Activated T-helper 9 cell treated with anti-CD3 and anti-CD28 coated beads, Interleukin-2, amount 50 U/mL, for 16 hours (primary cell): ENCODE measurements around the gene PSAP.

Experiments used
- DNase-seq: peaks from one replicate; pipeline ENCODE4 v3.0.0-alpha.2; 2020; ENCODE audit warnings: low read depth

The PSAP gene

DNA sequence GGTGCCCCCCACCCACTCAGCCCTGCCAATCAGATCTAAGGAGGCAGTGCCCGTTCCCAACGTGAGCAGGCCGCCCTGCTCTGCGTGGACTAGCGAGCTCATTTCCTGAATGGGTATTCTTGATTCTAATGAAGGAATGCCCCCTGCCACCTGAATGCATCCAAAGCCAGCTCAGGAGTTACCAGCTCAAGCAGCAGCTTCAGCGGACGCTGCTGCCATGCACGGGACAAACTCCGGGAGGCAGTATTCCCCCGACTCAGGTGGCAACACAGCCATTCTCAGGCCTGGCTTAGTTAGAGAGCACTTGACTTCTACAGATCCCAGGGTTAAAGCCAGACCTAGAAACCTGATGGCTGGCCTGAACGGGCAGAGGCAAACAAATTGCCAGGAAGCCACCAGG, 25.8 kb downstream of the PSAP start:
- no peak for DNase-seq

DNA sequence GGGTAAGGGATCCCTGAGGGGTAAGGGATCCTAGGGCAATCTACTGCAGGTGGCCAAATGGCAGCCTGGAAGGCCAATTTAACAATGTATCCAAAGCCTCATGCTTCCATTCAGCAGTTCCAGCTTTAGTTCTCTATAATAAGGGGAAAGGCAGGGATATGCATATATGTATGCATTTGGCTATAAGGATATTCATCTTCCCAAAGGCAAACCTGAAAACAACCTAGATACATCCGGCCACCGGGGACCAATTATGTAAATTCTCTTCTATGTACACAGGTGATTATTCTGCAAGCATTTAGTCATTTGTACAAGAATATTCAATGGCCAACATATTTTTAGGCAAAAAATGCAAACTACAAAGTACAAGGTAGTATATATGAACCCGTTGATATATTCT, 26.7 kb downstream of the PSAP start:
- no peak for DNase-seq

DNA sequence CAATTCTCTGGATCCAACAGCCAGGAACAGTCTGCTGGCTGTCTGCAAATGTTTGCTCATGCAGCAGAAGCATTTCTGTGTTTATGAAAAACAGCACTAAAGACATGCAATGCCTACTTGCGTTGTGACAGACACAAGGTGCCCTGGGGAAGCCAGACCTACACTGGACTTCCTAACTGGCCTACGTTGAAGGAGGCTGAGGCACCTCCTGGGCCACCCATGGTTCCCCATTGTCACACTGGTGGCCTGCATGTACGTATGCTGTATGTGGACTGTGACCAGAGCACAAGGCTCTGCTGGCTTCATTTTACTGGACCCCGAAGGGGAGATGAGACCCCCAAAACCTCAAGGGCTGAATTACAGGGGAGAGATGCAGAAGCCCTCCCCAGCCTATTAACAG, 27.7 kb downstream of the PSAP start:
- DNase-seq = no peak

- no peak for DNase-seq
These were observed 28.9 kb downstream of the PSAP start for GRCh38 chr10:71821909-71822763.

GRCh38 chr10:71820966-71821365, 30.1 kb downstream of the PSAP start:
- no peak for DNase-seq

DNA sequence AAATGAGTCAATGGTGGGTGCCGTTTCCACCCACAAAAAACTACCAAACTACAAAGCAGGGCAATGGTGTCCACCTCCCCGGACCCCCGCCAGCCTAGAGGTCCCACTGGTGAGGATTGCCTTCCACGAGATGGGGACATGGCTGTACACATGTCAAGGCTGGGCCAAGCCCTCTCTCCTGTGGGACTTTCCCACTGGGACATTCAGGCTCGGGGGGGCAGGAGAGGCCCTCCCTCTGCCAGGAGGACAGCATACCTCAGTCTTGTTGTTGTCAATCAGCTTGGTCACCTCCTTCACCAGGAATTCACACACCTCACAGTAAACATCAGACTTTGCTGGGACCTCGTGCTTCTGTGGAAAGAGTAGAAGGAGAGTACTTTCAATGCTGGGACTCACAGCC, 31.1 kb downstream of the PSAP start:
- no peak for DNase-seq

- DNase-seq = no peak
These were observed 31.6 kb downstream of the PSAP start for GRCh38 chr10:71819441-71819861.

DNA sequence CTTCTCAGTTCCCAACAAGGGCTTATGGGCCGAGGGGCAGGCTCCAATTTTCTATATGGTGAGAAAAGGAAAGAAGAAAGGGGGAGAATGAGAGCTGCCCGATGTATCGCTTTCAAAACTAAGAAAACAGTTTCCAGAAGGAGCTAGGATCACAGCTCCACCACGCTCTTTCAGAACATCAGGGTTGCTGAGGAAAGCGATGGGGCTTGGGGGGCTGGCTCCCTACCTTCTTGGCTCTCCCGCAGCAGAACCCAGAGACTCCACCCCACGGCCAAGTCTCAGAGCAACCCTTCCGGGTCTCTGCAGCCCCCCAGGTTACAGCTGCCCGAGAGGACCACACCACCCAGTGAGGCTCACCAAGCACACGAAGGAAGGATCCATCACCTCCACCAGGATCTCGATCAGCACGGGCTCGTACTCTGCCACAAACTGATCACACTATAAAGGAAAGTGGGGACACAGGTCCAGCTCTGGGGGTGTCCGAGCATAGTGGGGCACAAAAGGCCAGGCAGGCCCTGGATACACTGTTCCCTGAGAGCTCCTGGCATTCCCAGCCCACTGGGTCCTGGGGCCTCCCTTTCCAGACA, 32.3 kb downstream of the PSAP start:
- no peak for DNase-seq

GRCh38 chr10:71817831-71818655, 33.0 kb downstream of the PSAP start:
- no peak for DNase-seq

DNA sequence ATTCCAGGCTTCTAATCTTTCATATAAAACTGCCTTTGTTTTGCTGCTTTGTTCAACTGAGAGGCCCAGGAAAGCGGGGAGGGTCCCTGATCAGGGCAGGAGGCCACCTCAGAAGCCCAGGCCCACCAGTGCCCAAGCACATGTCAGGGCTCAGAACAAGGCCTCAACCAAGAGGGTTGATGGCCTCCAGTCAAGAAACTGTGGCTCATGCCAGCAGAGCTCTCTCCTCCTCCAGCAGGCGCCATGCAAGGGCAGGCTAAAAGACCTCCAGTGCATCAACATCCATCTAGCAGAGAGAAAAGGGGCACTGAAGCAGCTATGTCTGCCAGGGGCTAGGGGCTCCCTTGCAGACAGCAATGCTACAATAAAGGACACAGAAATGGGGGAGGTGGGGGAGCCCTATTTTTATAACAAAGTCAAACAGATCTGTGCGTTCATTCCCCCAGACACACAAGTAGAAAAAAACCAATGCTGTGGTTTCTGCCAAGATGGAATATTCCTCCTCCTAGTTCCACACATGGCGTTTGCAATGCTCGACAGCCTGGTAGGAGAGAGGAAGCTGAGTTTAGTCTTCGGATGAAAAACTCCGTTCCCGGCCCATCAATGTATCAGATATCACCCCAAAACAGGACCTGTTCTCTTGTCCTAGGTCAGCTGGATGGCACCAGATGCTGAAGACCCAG, 34.0 kb downstream of the PSAP start:
- no peak for DNase-seq

DNA sequence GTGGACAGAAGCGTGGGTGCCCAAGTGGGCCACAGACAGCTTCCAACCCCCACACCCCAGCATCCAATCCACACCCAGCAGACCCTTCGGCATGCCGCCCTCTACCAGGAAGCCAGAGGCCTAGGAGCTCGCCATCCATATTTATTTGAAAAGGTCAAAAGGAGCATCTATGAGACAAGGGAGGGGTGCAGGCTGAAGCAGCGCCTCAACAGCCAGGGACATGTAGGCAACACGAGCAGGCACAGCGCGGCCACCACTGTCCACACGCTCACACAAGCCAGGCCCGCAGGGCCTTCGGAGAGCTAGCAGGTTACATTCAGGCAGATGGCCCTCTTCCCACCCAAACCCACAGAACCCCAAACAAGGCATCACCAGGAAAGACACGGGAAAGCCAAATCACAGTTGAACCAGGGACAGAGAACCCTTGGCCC, 34.6 kb downstream of the PSAP start:
- no peak for DNase-seq

GRCh38 chr10:71815515-71816130, 35.4 kb downstream of the PSAP start:
- no peak for DNase-seq

DNA sequence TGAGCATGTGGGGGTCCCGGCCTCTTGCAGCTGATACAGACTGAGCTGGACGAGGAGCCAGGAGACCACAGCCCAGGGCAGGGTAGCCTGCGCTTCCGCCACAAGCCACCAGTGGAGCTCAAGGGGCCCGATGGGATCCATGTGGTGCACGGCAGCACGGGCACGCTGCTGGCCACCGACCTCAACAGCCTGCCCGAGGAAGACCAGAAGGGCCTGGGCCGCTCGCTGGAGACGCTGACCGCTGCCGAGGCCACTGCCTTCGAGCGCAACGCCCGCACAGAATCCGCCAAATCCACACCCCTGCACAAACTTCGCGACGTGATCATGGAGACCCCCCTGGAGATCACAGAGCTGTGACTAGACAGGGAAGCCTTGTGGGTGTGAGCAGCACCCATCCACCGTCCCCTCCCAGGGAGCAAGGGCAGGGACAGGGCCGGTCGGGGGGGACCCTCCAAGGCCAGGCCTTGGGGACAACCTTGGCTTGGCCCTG, 36.1 kb downstream of the PSAP start:
- DNase-seq = no peak

DNA sequence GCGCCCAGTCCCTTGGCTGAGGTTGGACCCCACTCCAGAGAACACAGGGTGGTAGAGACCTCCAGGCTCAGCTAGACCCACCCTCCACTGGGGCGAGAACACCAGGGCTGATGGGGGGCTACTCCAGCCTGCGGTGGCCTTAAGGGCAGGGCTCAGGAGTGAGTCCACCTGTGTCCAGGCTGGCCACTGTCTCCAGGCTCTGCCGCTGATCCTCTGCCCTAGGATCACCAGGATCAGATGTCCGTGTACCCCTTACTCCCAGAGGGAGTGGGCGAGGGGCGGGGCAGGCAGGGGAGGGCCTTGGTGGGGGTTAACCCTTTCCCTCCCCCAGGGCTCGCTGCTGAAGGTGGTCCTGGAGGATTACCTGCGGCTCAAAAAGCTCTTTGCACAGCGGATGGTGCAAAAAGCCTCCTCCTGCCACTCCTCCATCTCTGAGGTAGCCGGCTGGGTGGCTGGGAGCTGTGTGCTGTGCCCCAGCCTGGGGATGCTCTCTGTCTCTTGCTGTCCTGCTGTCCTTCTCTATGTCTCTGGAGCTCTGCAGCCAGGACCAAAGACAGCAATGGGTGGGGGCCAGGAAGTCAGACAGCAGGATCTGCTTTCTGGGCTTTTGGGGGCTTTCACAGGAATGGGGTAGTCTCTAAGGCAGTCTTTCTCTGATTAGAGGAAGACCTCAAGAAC, 38.0 kb downstream of the PSAP start:
- no peak for DNase-seq

DNA sequence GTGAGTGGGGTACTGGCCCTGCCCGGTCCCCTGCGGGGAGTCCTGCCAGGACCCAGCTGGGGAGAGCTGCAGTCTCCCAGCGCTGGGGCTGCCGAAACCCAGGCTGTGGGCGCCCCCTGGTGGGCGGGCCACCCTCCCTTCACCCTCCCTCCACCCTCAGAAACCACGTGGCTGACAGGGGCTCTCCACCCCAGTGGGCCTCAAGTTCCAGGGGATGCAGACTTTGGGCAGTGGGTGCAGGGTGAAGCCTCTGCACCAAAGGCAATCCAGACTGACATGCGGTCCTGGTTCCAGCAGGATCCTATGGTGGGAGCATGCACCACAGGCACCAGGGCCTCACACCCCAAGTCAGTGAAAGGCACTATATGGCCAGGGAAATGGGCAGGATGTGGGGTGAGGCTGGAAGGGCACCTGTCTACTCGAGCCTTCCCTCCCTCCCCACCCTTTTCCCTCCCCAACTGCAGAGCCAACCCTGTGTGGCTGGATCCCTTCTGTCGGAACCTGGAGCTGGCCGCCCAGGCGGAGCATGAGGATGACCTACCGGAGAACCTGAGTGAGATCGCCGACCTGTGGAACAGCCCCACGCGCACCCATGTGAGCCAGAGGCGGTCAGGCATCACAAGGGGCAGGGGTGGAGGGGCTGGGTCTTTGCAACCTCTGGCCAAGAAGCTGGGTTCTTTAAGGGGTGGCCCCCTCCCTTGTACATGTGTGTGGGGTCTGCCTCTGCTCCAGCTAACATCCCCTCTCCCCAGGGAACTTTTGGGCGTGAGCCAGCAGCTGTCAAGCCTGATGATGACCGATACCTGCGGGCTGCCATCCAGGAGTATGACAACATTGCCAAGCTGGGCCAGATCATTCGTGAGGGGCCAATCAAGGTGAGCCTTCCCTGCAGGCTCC, 38.8 kb downstream of the PSAP start:
- peak; percentile 74 for DNase-seq

- no peak for DNase-seq
These were observed 39.7 kb downstream of the PSAP start for GRCh38 chr10:71811351-71811750.

- DNase-seq = no peak
These were observed 40.9 kb downstream of the PSAP start for GRCh38 chr10:71810048-71810750.

GRCh38 chr10:71809628-71810027, 41.4 kb downstream of the PSAP start:
- no peak for DNase-seq
